Measurements from ENCODE around the gene RPA1.
"Not testable (repeated sequence)": the region's sequence is repeated elsewhere in the genome, so short reads cannot be mapped to it uniquely, and the experiment has no call there.

The RPA1 gene

GRCh38 chr17:1878419-1879121 is 48.8 kb downstream of the RPA1 start:
- no peak for DNase-seq (ENCODE audit: low spot score)

- no peak for DNase-seq (ENCODE audit: low spot score)
Measured at GRCh38 chr17:1880851-1881630, 51.2 kb downstream of the RPA1 start.

DNA sequence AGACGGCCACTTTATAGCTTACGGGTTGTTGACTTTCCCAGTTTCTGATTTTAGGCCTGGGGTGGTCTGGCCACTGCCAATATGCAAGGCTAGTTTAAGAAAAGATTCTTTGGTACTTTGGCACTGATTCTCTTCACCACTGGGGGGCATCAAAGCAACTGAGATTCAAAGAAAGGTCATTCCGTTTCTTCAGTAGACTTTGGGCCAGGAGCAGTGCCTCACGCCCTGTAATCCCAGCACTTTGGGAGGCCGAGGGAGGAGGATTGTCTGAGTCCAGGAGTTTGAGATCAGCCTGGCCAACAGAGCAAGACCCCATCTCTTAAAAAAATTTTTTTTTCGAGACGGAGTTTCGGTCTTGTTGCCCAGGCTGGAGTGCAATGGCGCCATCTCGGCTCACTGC is 53.0 kb downstream of the RPA1 start:
- peak; percentile 41 for DNase-seq (ENCODE audit: low spot score)

- no peak for DNase-seq (ENCODE audit: low spot score)
Measured at GRCh38 chr17:1883536-1883935, 53.7 kb downstream of the RPA1 start.

GRCh38 chr17:1888741-1889140 is 58.9 kb downstream of the RPA1 start:
- DNase-seq (ENCODE audit: low spot score) = no peak

GRCh38 chr17:1890758-1891450 is 61.1 kb downstream of the RPA1 start:
- no peak for DNase-seq (ENCODE audit: low spot score)

DNA sequence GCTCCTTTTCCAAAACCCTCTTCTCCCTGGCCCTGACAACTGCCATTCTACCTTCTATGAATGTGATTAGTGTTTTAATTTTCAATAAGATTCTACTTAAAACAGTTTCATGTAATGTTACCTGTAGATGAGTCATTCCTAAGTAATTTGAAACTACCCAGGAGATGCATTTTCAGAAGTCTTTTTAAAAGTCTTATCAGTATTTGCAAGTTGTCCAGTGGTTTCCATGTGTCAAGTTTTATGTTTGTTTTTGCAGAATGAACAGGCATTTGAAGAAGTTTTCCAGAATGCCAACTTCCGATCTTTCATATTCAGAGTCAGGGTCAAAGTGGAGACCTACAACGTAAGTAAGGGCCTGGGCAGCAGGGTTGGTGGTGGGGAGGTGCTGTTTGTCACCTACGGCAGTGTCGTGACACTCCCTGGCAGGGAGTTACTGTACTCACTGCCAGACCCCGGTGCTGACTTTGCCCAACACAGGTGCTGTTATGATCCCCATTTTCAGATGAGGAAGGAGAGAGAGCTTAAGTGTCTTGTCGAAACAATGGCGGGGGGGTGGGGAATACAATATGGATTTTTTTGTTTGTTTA is 65.0 kb downstream of the RPA1 start:
- no peak for DNase-seq (ENCODE audit: low spot score)

GRCh38 chr17:1895479-1895878 is 65.7 kb downstream of the RPA1 start:
- not testable (repeated sequence) for DNase-seq (ENCODE audit: low spot score)

DNA sequence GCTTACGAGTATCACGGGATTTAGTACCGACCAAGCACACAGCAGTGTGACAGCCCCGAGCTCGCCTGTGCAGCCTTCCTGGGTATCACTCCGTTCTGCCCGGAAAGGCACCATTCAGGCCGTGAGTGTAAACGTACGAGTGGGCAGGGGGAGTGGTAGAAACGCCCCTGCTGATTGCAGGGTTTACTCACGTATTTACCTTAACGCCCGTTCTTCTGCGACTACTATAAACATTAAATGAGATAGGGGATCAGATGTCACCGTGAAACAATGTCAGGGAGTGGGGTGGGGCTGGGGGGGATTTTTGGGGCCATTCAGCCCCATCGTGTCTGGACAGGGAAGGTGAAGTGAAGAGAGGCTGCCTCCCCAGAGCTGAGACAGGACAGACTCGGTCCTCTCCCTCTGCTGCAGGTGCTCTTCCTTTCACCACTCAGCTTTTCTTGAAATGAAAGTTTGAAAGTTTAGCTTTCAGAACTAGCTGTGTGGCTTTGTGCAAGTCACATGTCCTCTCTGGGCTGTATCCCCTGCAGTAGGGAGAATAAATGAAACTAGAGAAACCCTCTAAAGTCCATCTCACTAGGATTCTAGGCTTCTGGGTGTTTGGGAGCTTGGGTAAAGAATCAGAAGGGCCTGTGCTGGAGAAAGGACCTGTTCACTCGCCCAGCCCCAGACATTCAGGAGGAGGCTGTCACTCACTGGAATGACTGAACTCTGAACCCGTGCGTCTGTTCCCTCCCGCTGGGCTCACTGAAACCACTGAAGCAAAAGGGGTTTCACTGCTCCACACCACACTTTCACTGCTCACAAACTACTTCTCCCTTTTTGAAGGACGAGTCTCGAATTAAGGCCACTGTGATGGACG is 66.7 kb downstream of the RPA1 start:
- DNase-seq (ENCODE audit: low spot score) = no peak

DNA sequence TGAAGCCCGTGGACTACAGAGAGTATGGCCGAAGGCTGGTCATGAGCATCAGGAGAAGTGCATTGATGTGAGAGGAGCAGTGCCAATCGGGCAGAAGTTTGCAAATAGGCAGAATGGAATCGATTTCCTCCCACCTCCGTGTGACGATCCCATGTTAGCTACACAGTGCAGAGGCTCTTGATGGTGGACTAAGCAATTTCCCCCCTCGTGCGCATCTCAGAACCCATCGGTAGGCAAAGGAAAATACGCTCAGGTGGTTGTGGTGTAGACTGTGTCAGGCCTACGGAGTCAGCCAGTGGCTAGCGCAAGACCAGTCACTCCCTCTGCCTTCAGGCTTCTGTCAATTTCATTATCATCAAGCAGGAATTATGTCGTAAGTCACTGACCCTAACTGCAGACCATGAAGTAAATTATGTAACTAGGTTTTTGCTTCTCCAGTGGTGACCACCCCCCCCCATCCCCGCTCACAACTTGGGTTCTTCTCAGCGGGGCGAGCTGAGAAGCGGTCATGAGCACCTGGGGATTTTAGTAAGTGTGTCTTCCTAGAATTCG is 67.4 kb downstream of the RPA1 start:
- no peak for DNase-seq (ENCODE audit: low spot score)

GRCh38 chr17:1898332-1898731 is 68.5 kb downstream of the RPA1 start:
- no peak for DNase-seq (ENCODE audit: low spot score)

GRCh38 chr17:1898872-1899271 is 69.1 kb downstream of the RPA1 start:
- no peak for DNase-seq (ENCODE audit: low spot score)

- peak; percentile 19 for DNase-seq (ENCODE audit: low spot score)
Measured at GRCh38 chr17:1899403-1900000, 69.7 kb downstream of the RPA1 start.

- DNase-seq (ENCODE audit: low spot score) = peak; percentile 26
Measured at GRCh38 chr17:1904273-1905182, 74.7 kb downstream of the RPA1 start.

DNA sequence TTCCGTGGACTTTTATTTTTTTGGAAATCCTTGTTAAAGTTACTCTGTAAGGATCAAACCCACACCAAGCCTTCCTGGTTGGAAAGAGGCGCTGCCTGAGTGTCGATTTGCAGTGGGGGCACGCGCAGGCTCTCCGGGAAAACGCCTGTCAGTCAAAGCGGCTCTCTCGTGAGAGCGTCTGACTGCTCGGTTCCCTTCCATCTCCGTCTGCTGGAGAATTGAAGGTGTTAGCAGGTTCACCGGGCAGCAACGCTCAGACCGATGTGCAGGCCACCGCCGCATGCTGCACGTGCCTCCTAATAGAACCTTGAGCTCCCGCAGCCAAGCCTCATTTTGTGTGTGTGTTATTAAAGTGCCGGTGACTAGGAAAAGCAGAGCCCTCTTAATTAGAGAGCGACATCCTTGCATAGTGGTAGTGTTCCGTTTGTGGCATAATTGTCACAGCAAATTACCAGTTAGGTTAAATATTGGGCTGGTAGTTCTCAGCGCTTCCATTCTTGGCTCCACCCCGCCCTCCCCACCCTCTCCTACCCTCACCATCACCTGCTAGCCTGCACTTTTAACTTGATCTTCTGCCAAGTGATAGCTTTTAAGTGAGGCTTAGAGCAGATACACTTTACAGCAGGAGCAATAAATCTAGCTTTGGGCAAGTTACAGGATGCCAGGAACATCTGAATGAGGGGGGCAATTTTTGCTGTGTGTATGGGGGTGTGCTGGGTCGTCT is 75.5 kb downstream of the RPA1 start:
- no peak for DNase-seq (ENCODE audit: low spot score)

GRCh38 chr17:1906662-1907101 is 76.9 kb downstream of the RPA1 start:
- DNase-seq (ENCODE audit: low spot score) = no peak

- no peak for DNase-seq (ENCODE audit: low spot score)
Measured at GRCh38 chr17:1907216-1907631, 77.4 kb downstream of the RPA1 start.

DNA sequence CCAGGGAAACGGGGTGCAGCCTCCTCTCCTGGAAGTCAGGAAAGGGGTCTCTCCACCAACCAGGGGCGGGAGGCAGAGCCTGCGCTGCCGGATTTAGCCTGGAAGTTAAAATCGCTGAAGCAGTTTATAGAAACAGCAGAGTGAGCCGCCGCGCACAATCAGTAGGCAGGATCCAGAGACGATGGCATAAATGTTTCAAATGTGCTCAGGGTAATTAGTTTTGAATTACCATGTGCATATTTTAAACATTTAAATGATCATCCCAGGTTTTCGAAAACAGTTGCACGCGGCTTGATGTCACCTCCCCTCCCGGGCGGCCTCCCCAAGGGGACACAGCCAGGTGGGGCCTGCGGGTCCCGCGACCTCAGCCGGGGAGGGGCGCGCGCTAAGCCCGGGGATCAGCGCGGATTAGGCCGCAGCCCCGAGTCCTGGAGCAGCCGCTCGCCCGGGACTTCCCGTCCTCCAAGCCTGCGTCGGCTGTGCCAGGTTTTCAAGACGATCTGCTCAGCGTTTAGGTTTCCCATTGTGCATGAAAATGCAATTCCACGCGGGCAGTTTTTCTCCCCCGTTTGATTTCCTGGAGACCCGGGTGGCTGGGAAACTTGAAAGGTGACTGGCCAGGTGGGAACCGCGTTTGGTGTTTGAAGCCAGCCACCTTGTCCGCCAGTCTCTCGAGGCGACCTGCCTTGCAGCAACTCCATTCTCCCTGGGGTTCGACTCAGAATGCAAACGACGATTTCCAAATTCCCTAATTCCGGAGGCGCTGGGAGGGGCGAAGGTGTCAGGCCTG is 78.3 kb downstream of the RPA1 start:
- DNase-seq (ENCODE audit: low spot score) = no peak

Measured in NAMALWA (cell line).